HepG2 (cell line): Measurements from ENCODE around the gene RGS2. TPM values are rescaled to one million over a fixed set of nuclear protein-coding genes. Genes with fewer than 3 reads are reported as not detected.

Source experiments
- ATAC-seq: fragments of 200-7000 bp; cut with Tn5 transposase; 3 replicates; pipeline ENCODE4 v1.9.1; 2020; ENCODE audit warnings: mild to moderate bottlenecking, moderate library complexity
- BruUV-seq: library from RNA; stranded (reverse); fragments of 400-500 nt; replicated peaks from 2 replicates; lab custom pipeline; 2021; lab: Mats Ljungman, UMichigan
- CTCF ChIA-PET: fragments of 300-600 bp; formaldehyde crosslinking; extraction: SDS; loops from one replicate; lab custom pipeline; 2021; ENCODE audit warnings: low total read pairs, inconsistent platforms, low intra/inter-chr PET ratio; lab: Yijun Ruan, JAX
- POLR2A ChIA-PET: fragments of 350-600 bp; sonication (Branson Sonifier 250); formaldehyde crosslinking; loops from one replicate; lab custom pipeline; 2020; ENCODE audit warnings: antibody characterized with exemption, inconsistent platforms; lab: Yijun Ruan, JAX
- DNase-seq: peaks from one replicate; pipeline ENCODE4 v3.0.0-alpha.2; 2015; ENCODE audit warnings: low spot score
- FAIRE-seq: peaks from 3 replicates; lab custom pipeline; 2011; peaks lifted over from hg19 to GRCh38; lab: Jason Lieb, UNC
- H2AFZ ChIP-seq: one replicate; pipeline ENCODE4 v1.6.1; 2011; ENCODE audit warnings: low read length, inconsistent platforms
- H3K27ac ChIP-seq: fragments of 300-600 bp; 3 replicates; pipeline ENCODE4 v1.8.0; 2011; ENCODE audit warnings: mixed run types, mild to moderate bottlenecking, mixed read lengths, low read length, inconsistent platforms; ENCODE audit not compliant: insufficient read depth; ENCODE audit errors: extremely low read length
- H3K27me3 ChIP-seq, 2 experiments: fragments of 200-600 bp in 1 of 2; 2 replicates in 1 of 2; 3 replicates in 1 of 2; pipeline versions ENCODE4 v1.6.0 to v1.8.0; 2011; ENCODE audit warnings: low read length in 2 of 2, mild to moderate bottlenecking in 2 of 2, moderate library complexity in 2 of 2, inconsistent platforms in 1 of 2; ENCODE audit not compliant: insufficient read depth in 2 of 2, control insufficient read depth in 1 of 2
- H3K36me3 ChIP-seq, 2 experiments: fragments of 200-600 bp in 1 of 2; replicated peaks in 1 of 2; 2 replicates in 1 of 2; 3 replicates in 1 of 2; pipeline versions ENCODE4 v1.5.1 to v1.8.0; 2011; ENCODE audit warnings: low read length in 2 of 2, inconsistent platforms in 1 of 2; ENCODE audit not compliant: insufficient read depth in 2 of 2, control insufficient read depth in 1 of 2
- H3K4me1 ChIP-seq: 2 replicates; pipeline ENCODE4 v1.5.1; 2012; ENCODE audit warnings: low read length, inconsistent platforms; ENCODE audit not compliant: insufficient read depth
- H3K4me2 ChIP-seq: 2 replicates; pipeline ENCODE4 v1.6.0; 2011; ENCODE audit warnings: low read depth, low read length, inconsistent platforms
- H3K4me3 ChIP-seq, 3 experiments: fragments of 200-600 bp in 1 of 3; sonication (generic), shearing (Covaris generic) in 1 of 3; replicated peaks in 1 of 3; 2 replicates each; pipeline ENCODE4 v1.5.1; 2011 to 2016; ENCODE audit warnings: low read length in 3 of 3, inconsistent platforms in 2 of 3, low read depth in 2 of 3, mild to moderate bottlenecking in 2 of 3, control low read depth in 1 of 3, mixed read lengths in 1 of 3; ENCODE audit not compliant: insufficient read depth in 1 of 3
- H3K79me2 ChIP-seq: one replicate; pipeline ENCODE4 v1.6.1; 2011; ENCODE audit warnings: low read length, inconsistent platforms; ENCODE audit not compliant: insufficient read depth
- H3K9ac ChIP-seq: 2 replicates; pipeline ENCODE4 v1.6.0; 2011; ENCODE audit warnings: mild to moderate bottlenecking, low read depth, low read length, inconsistent platforms; ENCODE audit not compliant: insufficient read depth
- H3K9me3 ChIP-seq: 2 replicates; pipeline ENCODE4 v1.5.1; 2012; ENCODE audit warnings: mild to moderate bottlenecking, low read length
- H4K20me1 ChIP-seq: 2 replicates; pipeline ENCODE4 v1.6.0; 2011; ENCODE audit warnings: inconsistent platforms, mild to moderate bottlenecking, low read length, moderate library complexity; ENCODE audit not compliant: insufficient read depth
- CCAR2 ChIP-seq: fragments of 200-400 bp; formaldehyde crosslinking; optimal IDR thresholded peaks from 2 replicates; pipeline ENCODE3; 2018; ENCODE audit warnings: low read depth, mild to moderate bottlenecking, low read length, moderate library complexity
- FOSL1 ChIP-seq: sonication (generic); formaldehyde crosslinking; IDR thresholded peaks from 2 replicates; pipeline ENCODE4 v1.9.0; 2021; ENCODE audit warnings: missing genetic modification reagents, borderline replicate concordance
- MYPOP ChIP-seq: sonication (generic); formaldehyde crosslinking; IDR thresholded peaks from 2 replicates; pipeline ENCODE4 v1.8.1; 2023; ENCODE audit warnings: mild to moderate bottlenecking, moderate library complexity, missing genetic modification reagents
- NCOR1 ChIP-seq: fragments of 200-600 bp; sonication (generic); IDR thresholded peaks from 2 replicates; pipeline ENCODE4 v1.7.0; 2017; ENCODE audit warnings: antibody characterized with exemption, low read length, borderline replicate concordance
- PCBP1 ChIP-seq: fragments of 200-400 bp; formaldehyde crosslinking; IDR thresholded peaks from 2 replicates; pipeline ENCODE4 v1.6.1; 2017; ENCODE audit warnings: mild to moderate bottlenecking, low read depth, low read length, borderline replicate concordance
- SKI ChIP-seq: fragments of 450-650 bp; IDR thresholded peaks from one replicate; pipeline ENCODE4 v1.6.1; 2018; ENCODE audit warnings: mild to moderate bottlenecking; ENCODE audit not compliant: partially characterized antibody
- SSRP1 ChIP-seq: IDR thresholded peaks from 2 replicates; pipeline ENCODE4 v1.6.1; 2016; ENCODE audit warnings: control low read depth
- THYN1 ChIP-seq: sonication (generic); formaldehyde crosslinking; IDR thresholded peaks from 2 replicates; pipeline ENCODE4 v1.8.1; 2023; ENCODE audit warnings: low read depth, mild to moderate bottlenecking, moderate library complexity, missing genetic modification reagents, borderline replicate concordance
- ZBTB43 ChIP-seq: sonication (generic); formaldehyde crosslinking; conservative IDR thresholded peaks from 2 replicates; pipeline ENCODE4 v1.4.0; 2020; ENCODE audit warnings: missing genetic modification reagents
- ZNF768 ChIP-seq: sonication (generic); formaldehyde crosslinking; IDR thresholded peaks from 2 replicates; pipeline ENCODE4 v1.4.0; 2020; ENCODE audit warnings: missing genetic modification reagents
- WGBS: methylation state at CpG from one replicate; pipeline ENCODE4 v1.1.6; 2017; ENCODE audit warnings: low lambda C conversion rate; 5-methylcytosine and 5-hydroxymethylcytosine counted together
- in situ Hi-C: cut with HindIII; loops from 2 replicates; pipeline ENCODE4 v1.10.0; 2017; ENCODE audit warnings: low pct_unique_long_range_greater_than_20kb; ENCODE audit not compliant: extremely low pct_ligation_motif_present
- intact Hi-C: fragments of 100-400 bp; cut with micrococcal nuclease; formaldehyde crosslinking; loops from one replicate; pipeline ENCODE4 v1.10.0; 2022; ENCODE audit not compliant: unreplicated experiment
- polyA plus RNA-seq, 8 experiments: library from polyadenylated mRNA; depleted of rRNA in 3 of 8; stranded (reverse) in 7 of 8; unstranded in 1 of 8; fragments of >200 nt; fragmentation: Illumina TruSeq in 4 of 8; extraction: Trizol in 4 of 8; gene quantifications; 2 replicates each; pipeline versions ENCODE4 v1.2.1 to v1.2.3, GENCODE V29; 2011 to 2016; ENCODE audit warnings: low read depth in 4 of 8, missing spikeins in 1 of 8, mixed read lengths in 1 of 8; ENCODE audit not compliant: insufficient read depth in 1 of 8
- total RNA-seq, 5 experiments: library from RNA; depleted of rRNA; stranded (reverse); fragments of >200 nt; fragmentation: Illumina TruSeq; extraction: Trizol; gene quantifications; 2 replicates each; pipeline ENCODE4 v1.2.3, GENCODE V29; 2016; ENCODE audit warnings: low read depth in 1 of 5
- TF ChIP-seq, protein P1 (sequence below): sonication (generic); formaldehyde crosslinking; IDR thresholded peaks from 2 replicates; pipeline ENCODE4 v1.5.1; 2020; ENCODE audit warnings: missing genetic modification reagents, mild to moderate bottlenecking, borderline replicate concordance
- TF ChIP-seq, protein P2 (sequence below): sonication (generic); formaldehyde crosslinking; conservative IDR thresholded peaks from 2 replicates; pipeline ENCODE4 v1.5.0; 2020; ENCODE audit warnings: missing genetic modification reagents

RGS2 gene
- total and polyA plus RNA-seq, 2 of the 13 experiments (the other 11 are each of a cell fraction or from before 2014, with no cell fraction given), result 0.64 to 1.4 TPM

GRCh38 chr1:192846950-192847349 is 38.1 kb downstream of the RGS2 start:
- ATAC-seq (no peak), DNase-seq (no peak), FAIRE-seq (no peak)
- no peak overlapping the region for H3K27ac ChIP-seq
- no peak overlapping the region for H3K9ac ChIP-seq
- BruUV-seq, result no TSS peak
- peaks cover 12% of the 10 kb centered on the region; the same call in 1 of the 2 replicates for H3K4me1 ChIP-seq
- no peaks in the 10 kb centered on the region for H3K27me3 ChIP-seq
- intact Hi-C loops (no loop called here), in situ Hi-C loops (no loop called here)
- TF ChIP-seq ZNF768 (CRISPR knock-in tag) (no peak), ZBTB43 (CRISPR knock-in tag) (no peak), SSRP1 (CRISPR knock-in tag) (no peak), FOSL1 (CRISPR knock-in tag) (no peak), CCAR2 (no peak), NCOR1 (no peak)
- no peaks in the 10 kb centered on the region for H3K36me3 ChIP-seq
- H3K79me2 ChIP-seq, result no peaks in the 10 kb centered on the region
- H3K9me3 ChIP-seq, result no peaks in the 10 kb centered on the region
- no peaks in the 10 kb centered on the region for H4K20me1 ChIP-seq
- CTCF ChIA-PET, result no interaction called here
- WGBS, result 0% methylated on average over 2 of the region's 2 CpGs
- H3K4me3 ChIP-seq, result no peak overlapping the region
- POLR2A ChIA-PET, result no interaction called here
- no peak overlapping the region for H3K4me2 ChIP-seq
- no peak overlapping the region for H2AFZ ChIP-seq

- Histone ChIP-seq H3K79me2 (no peaks in the 10 kb centered on the region), H2AFZ (no peak overlapping the region), H3K4me3 (no peak overlapping the region), H3K9me3 (no peaks in the 10 kb centered on the region), H3K4me1 (peaks cover 12% of the 10 kb centered on the region; the same call in 1 of the 2 replicates), H3K27me3 (no peaks in the 10 kb centered on the region), H4K20me1 (no peaks in the 10 kb centered on the region), H3K27ac (no peak overlapping the region), H3K4me2 (no peak overlapping the region), H3K9ac (no peak overlapping the region), H3K36me3 (no peaks in the 10 kb centered on the region)
- in situ Hi-C loops (no loop called here), intact Hi-C loops (no loop called here)
- ChIA-PET CTCF (no interaction called here), POLR2A (no interaction called here)
- DNase-seq (no peak), FAIRE-seq (no peak), ATAC-seq (no peak)
- WGBS, result 0% methylated on average over 1 of the region's 1 CpG
- no TSS peak for BruUV-seq
- TF ChIP-seq PCBP1 (no peak), SKI (no peak), MYPOP (CRISPR knock-in tag) (no peak), THYN1 (CRISPR knock-in tag) (no peak)
- TF ChIP-seq, protein P1, sequence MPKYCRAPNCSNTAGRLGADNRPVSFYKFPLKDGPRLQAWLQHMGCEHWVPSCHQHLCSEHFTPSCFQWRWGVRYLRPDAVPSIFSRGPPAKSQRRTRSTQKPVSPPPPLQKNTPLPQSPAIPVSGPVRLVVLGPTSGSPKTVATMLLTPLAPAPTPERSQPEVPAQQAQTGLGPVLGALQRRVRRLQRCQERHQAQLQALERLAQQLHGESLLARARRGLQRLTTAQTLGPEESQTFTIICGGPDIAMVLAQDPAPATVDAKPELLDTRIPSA (CRISPR knock-in tag), result no peak
- TF ChIP-seq, protein P2, sequence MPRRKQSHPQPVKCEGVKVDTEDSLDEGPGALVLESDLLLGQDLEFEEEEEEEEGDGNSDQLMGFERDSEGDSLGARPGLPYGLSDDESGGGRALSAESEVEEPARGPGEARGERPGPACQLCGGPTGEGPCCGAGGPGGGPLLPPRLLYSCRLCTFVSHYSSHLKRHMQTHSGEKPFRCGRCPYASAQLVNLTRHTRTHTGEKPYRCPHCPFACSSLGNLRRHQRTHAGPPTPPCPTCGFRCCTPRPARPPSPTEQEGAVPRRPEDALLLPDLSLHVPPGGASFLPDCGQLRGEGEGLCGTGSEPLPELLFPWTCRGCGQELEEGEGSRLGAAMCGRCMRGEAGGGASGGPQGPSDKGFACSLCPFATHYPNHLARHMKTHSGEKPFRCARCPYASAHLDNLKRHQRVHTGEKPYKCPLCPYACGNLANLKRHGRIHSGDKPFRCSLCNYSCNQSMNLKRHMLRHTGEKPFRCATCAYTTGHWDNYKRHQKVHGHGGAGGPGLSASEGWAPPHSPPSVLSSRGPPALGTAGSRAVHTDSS (CRISPR knock-in tag), result no peak
Measured at GRCh38 chr1:192849011-192849410, 40.2 kb downstream of the RGS2 start.
